Fibroblast of pulmonary artery (primary cell): ENCODE data around the gene CD8B.
"Not testable (repeated sequence)": the region's sequence is repeated elsewhere in the genome, so short reads cannot be mapped to it uniquely, and the experiment has no call there.

Experiments
- DNase-seq: peaks from one replicate; pipeline ENCODE4 v3.0.0-alpha.2; 2010; ENCODE audit warnings: low read depth
- H3K4me3 ChIP-seq: replicated peaks from 2 replicates; pipeline ENCODE4 v1.5.1; 2011; ENCODE audit warnings: low read depth, mild to moderate bottlenecking, control low read depth, low read length, moderate library complexity
- CTCF ChIP-seq: IDR thresholded peaks from 2 replicates; pipeline ENCODE4 v1.5.1; 2011; ENCODE audit warnings: mild to moderate bottlenecking, control low read depth, low read length, inconsistent platforms; ENCODE audit errors: missing control alignments

The CD8B gene

GRCh38 chr2:86839455-86839854 lies 22.2 kb downstream of the CD8B start:
- H3K4me3 ChIP-seq, DNase-seq: not testable (repeated sequence)

GRCh38 chr2:86837714-86838113 lies 24.0 kb downstream of the CD8B start:
- not testable (repeated sequence) for H3K4me3 ChIP-seq, DNase-seq

- not testable (repeated sequence) for H3K4me3 ChIP-seq
- DNase-seq: peak; percentile 90
Observed at GRCh38 chr2:86836915-86837695, 24.6 kb downstream of the CD8B start.

- DNase-seq, H3K4me3 ChIP-seq: not testable (repeated sequence)
Observed at GRCh38 chr2:86835548-86835889, 26.2 kb downstream of the CD8B start.

GRCh38 chr2:86833315-86833714 lies 28.4 kb downstream of the CD8B start:
- no peak for TF ChIP-seq CTCF
- H3K4me3 ChIP-seq: no peak overlapping the region
- no peak for DNase-seq

GRCh38 chr2:86832334-86833096 lies 29.2 kb downstream of the CD8B start:
- TF ChIP-seq CTCF: no peak
- no peak overlapping the region for H3K4me3 ChIP-seq

GRCh38 chr2:86831537-86831936 lies 30.1 kb downstream of the CD8B start:
- TF ChIP-seq CTCF: no peak
- DNase-seq: no peak
- H3K4me3 ChIP-seq: no peak overlapping the region

More at GRCh38 chr2:86832334-86833096, 29.2 kb downstream of the CD8B start:
- no peak for DNase-seq

GRCh38 chr2:86826951-86827350 lies 34.7 kb downstream of the CD8B start:
- TF ChIP-seq CTCF: no peak
- H3K4me3 ChIP-seq: no peak overlapping the region
- no peak for DNase-seq

GRCh38 chr2:86825693-86826381 lies 35.8 kb downstream of the CD8B start:
- DNase-seq: no peak
- H3K4me3 ChIP-seq: no peak overlapping the region
- TF ChIP-seq CTCF: no peak
